Measurements from ENCODE around the gene MLH1.

DNA sequence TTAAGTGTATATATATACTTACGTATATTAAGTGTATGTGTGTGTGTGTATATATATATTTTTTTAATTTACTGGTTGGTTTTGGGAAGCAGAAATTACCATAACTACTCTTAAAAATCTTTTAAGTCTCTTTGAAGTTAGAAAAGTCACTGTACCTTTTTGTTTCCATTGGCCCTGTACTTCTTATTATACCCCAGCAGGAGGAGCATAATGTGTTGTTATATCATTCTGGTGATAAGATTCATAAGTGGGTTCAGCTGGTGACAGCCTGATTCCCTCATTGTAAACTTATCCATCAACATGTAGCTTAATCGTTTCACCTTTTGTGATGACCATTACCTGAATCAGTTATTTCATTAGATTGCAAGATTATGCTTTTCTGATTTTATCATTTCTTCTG is 30.8 kb downstream of the MLH1 start:
- peak; percentile 55 for TF ChIP-seq CTCF (conservative IDR thresholded peaks at IDR 0.05; ENCODE audit: low read depth, low read length)
- no peak for TF ChIP-seq EZH2 (IDR thresholded peaks at IDR 0.05; ENCODE audit: low read length, unreplicated experiment)

All from PC-3 (cell line).